Daoy (cell line): ENCODE measurements around the gene KCNS3. TPM values are rescaled to one million over a fixed set of nuclear protein-coding genes. Genes with fewer than 3 reads are reported as not detected.

Experiments
- total RNA-seq: library from RNA; depleted of rRNA; stranded (reverse); fragments of >200 nt; shearing (Covaris generic); gene quantifications from 2 replicates; pipeline ENCODE4 v1.2.3, GENCODE V29; 2014; rRNA removed

Gene KCNS3
- total RNA-seq, 1 experiment from 2014 or later: 9.7 TPM

Other genes with a start within 250 kb of the KCNS3 start
- gene SMC6, start 124.9 kb upstream of the KCNS3 start, total RNA-seq: 36.5 and 46.7 TPM in 2 replicates
- 12.4 and 33.0 TPM in 2 replicates for gene GEN1, start 124.5 kb upstream of the KCNS3 start, total RNA-seq
- gene MSGN1, start 62.2 kb upstream of the KCNS3 start, total RNA-seq: not detected in 2 replicates